MM.1S (cell line): ENCODE measurements around the gene UBE2QL1.

Experiments used
- DNase-seq: peaks from one replicate; pipeline ENCODE4 v3.0.0-alpha.2; 2015
- H2AFZ ChIP-seq: fragments of 300-600 bp; sonication (generic); 2 replicates; pipeline ENCODE4 v1.6.0; 2016; ENCODE audit warnings: antibody characterized with exemption, low read length
- H3F3A ChIP-seq: fragments of 300-600 bp; sonication (generic); 2 replicates; pipeline ENCODE4 v1.6.1; 2016; ENCODE audit warnings: mild to moderate bottlenecking, antibody characterized with exemption, low read length, moderate library complexity, mixed read lengths; ENCODE audit not compliant: insufficient read depth
- H3K27ac ChIP-seq: fragments of 300-600 bp; sonication (generic); 2 replicates; pipeline ENCODE4 v1.5.1; 2016; ENCODE audit warnings: mild to moderate bottlenecking, low read length
- H3K27me3 ChIP-seq: fragments of 300-600 bp; sonication (generic); replicated peaks from 2 replicates; pipeline ENCODE4 v1.6.0; 2016; ENCODE audit warnings: low read length; ENCODE audit not compliant: insufficient read depth
- H3K36me3 ChIP-seq: fragments of 300-600 bp; sonication (generic); replicated peaks from 2 replicates; pipeline ENCODE4 v1.6.1; 2016; ENCODE audit warnings: mild to moderate bottlenecking, low read length, mixed read lengths; ENCODE audit not compliant: insufficient read depth
- H3K4me1 ChIP-seq: fragments of 300-600 bp; sonication (generic); 2 replicates; pipeline ENCODE4 v1.6.1; 2016; ENCODE audit warnings: low read length, mixed read lengths
- H3K4me2 ChIP-seq: fragments of 300-600 bp; sonication (generic); 2 replicates; pipeline ENCODE4 v1.6.0; 2016; ENCODE audit warnings: low read depth, low read length
- H3K4me3 ChIP-seq: fragments of 300-600 bp; sonication (generic); 2 replicates; pipeline ENCODE4 v1.5.1; 2016; ENCODE audit warnings: low read length, mixed read lengths
- H3K79me2 ChIP-seq: fragments of 300-600 bp; sonication (generic); 2 replicates; pipeline ENCODE4 v1.6.1; 2016; ENCODE audit warnings: mixed run types, low read length, mixed read lengths
- H3K9ac ChIP-seq: fragments of 300-600 bp; sonication (generic); 2 replicates; pipeline ENCODE4 v1.6.1; 2016; ENCODE audit warnings: low read length, mixed read lengths
- H3K9me2 ChIP-seq: fragments of 300-600 bp; sonication (generic); replicated peaks from 2 replicates; pipeline ENCODE4 v1.6.1; 2016; ENCODE audit warnings: mild to moderate bottlenecking, low read length, mixed read lengths; ENCODE audit not compliant: insufficient read depth
- H3K9me3 ChIP-seq: fragments of 300-600 bp; sonication (generic); replicated peaks from 2 replicates; pipeline ENCODE4 v1.6.1; 2016; ENCODE audit warnings: mild to moderate bottlenecking, low read length, mixed read lengths; ENCODE audit not compliant: insufficient read depth
- H4K20me1 ChIP-seq: fragments of 300-600 bp; sonication (generic); 2 replicates; pipeline ENCODE4 v1.6.1; 2016; ENCODE audit warnings: mild to moderate bottlenecking, low read length, moderate library complexity, mixed read lengths; ENCODE audit not compliant: insufficient read depth
- EZH2 ChIP-seq: fragments of 300-600 bp; sonication (generic); optimal IDR thresholded peaks from 2 replicates; pipeline ENCODE3; 2017; ENCODE audit warnings: low read depth, mild to moderate bottlenecking, antibody characterized with exemption, low read length, mixed read lengths
- EZH2phosphoT487 ChIP-seq: fragments of 300-600 bp; sonication (generic); IDR thresholded peaks from 2 replicates; pipeline ENCODE4 v1.6.1; 2018; ENCODE audit warnings: antibody characterized with exemption, low read length
- TF ChIP-seq, protein P1 (sequence below): fragments of 300-600 bp; sonication (generic); IDR thresholded peaks from 2 replicates; pipeline ENCODE4 v1.5.1; 2016; ENCODE audit warnings: antibody characterized with exemption, low read length, mixed read lengths

UBE2QL1 gene

GRCh38 chr5:6525422-6525821, 76.8 kb downstream of the UBE2QL1 start:
- Histone ChIP-seq H3K4me1 (no peaks in the 10 kb centered on the region), H3K79me2 (no peaks in the 10 kb centered on the region), H3K4me2 (no peak overlapping the region), H3F3A (no peaks in the 10 kb centered on the region), H3K4me3 (no peak overlapping the region), H4K20me1 (no peaks in the 10 kb centered on the region), H3K36me3 (no peaks in the 10 kb centered on the region), H3K9ac (no peak overlapping the region), H3K27ac (no peak overlapping the region), H2AFZ (no peak overlapping the region), H3K27me3 (no peaks in the 10 kb centered on the region), H3K9me2 (no peaks in the 10 kb centered on the region), H3K9me3 (no peaks in the 10 kb centered on the region)
- no peak for DNase-seq
- TF ChIP-seq EZH2 (no peak), EZH2phosphoT487 (no peak)
- TF ChIP-seq, protein P1, sequence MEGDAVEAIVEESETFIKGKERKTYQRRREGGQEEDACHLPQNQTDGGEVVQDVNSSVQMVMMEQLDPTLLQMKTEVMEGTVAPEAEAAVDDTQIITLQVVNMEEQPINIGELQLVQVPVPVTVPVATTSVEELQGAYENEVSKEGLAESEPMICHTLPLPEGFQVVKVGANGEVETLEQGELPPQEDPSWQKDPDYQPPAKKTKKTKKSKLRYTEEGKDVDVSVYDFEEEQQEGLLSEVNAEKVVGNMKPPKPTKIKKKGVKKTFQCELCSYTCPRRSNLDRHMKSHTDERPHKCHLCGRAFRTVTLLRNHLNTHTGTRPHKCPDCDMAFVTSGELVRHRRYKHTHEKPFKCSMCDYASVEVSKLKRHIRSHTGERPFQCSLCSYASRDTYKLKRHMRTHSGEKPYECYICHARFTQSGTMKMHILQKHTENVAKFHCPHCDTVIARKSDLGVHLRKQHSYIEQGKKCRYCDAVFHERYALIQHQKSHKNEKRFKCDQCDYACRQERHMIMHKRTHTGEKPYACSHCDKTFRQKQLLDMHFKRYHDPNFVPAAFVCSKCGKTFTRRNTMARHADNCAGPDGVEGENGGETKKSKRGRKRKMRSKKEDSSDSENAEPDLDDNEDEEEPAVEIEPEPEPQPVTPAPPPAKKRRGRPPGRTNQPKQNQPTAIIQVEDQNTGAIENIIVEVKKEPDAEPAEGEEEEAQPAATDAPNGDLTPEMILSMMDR: no peak

DNA sequence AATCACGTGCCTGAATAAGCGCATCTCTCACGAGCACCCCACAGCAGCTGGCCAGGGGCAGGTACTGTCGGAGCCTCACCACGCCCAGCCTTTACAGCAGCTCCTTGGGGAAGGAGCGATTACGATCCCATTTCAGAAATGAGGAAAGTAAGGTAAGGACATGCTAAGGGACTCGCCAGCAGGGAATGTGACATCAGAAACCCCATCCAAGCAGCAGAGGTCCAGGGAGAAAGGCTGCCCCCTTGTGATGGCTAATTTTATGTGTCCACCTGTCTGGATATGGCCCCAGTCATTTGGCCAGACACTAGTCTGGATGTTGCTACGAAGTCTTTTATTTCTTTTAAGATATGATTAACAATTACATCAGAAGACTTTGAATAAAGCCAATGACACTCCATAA, 77.3 kb downstream of the UBE2QL1 start:
- Histone ChIP-seq H2AFZ (0 out of 2 replicates have a peak overlapping the region, but pooled peaks have one; percentile 40), H3K79me2 (no peaks in the 10 kb centered on the region), H3K4me3 (no peak overlapping the region), H3K36me3 (no peaks in the 10 kb centered on the region), H3K9ac (no peak overlapping the region), H3K4me2 (no peak overlapping the region), H3K9me2 (no peaks in the 10 kb centered on the region), H4K20me1 (no peaks in the 10 kb centered on the region), H3K27me3 (no peaks in the 10 kb centered on the region), H3F3A (no peaks in the 10 kb centered on the region), H3K4me1 (no peaks in the 10 kb centered on the region), H3K9me3 (no peaks in the 10 kb centered on the region), H3K27ac (no peak overlapping the region)
- peak; percentile 52 for DNase-seq
- TF ChIP-seq, protein P1: peak; percentile 61
- no peak for TF ChIP-seq EZH2phosphoT487

DNA sequence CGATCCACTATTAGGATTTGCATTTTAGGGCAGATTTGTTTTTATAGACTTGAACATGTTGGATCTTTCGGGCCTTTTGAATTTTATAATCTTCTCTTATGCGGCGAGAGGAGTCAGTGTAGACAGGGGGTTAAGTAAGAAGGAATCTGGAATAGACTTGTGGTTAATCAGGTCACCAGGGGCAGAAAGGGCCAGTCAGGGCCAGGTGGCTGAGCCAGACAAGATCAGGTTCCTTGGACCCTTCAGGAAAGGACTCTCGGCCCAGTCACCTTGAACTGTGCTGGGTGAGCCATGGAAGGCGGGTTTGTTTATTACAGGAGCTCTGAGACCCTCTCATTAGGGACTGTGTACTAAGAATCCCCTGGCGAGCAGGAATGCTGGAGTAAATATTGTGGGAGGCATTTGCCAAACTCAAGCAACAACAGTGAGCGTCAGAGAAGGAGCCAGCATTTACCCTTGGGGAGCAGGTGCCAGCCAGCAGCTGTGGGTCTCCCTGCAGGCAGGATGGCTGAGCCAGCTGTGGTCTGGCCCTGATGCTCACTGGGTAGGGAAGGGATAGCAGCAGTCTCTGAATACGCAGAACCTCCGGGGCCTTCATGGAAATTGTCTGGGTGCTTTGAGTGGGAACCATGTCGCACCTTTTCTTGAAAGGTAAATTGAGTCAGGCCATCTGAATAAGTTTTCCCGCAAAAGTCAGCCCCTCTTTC, 79.2 kb downstream of the UBE2QL1 start:
- no peaks in the 10 kb centered on the region for H3K79me2 ChIP-seq
- no peaks in the 10 kb centered on the region for H3F3A ChIP-seq
- H3K27me3 ChIP-seq: no peaks in the 10 kb centered on the region
- H4K20me1 ChIP-seq: no peaks in the 10 kb centered on the region
- H3K4me1 ChIP-seq: no peaks in the 10 kb centered on the region
- H3K27ac ChIP-seq: no peak overlapping the region
- TF ChIP-seq EZH2phosphoT487: no peak
- no peak for TF ChIP-seq EZH2
- TF ChIP-seq, protein P1: no peak
- no peaks in the 10 kb centered on the region for H3K9me3 ChIP-seq
- H3K4me2 ChIP-seq: no peak overlapping the region
- no peaks in the 10 kb centered on the region for H3K36me3 ChIP-seq
- H3K9ac ChIP-seq: no peak overlapping the region
- H3K9me2 ChIP-seq: no peaks in the 10 kb centered on the region
- no peak overlapping the region for H3K4me3 ChIP-seq
- no peak for DNase-seq
- H2AFZ ChIP-seq: no peak overlapping the region
